ENCODE data around the gene CASP1. TPM values are rescaled to one million over a fixed set of nuclear protein-coding genes. Genes with fewer than 3 reads are reported as not detected.
A peak's percentile ranks its signal among the peaks of the same experiment; 100 is the strongest.

Gene CASP1
- total RNA-seq, 1 donor from 2014 or later, result not detected

DNA sequence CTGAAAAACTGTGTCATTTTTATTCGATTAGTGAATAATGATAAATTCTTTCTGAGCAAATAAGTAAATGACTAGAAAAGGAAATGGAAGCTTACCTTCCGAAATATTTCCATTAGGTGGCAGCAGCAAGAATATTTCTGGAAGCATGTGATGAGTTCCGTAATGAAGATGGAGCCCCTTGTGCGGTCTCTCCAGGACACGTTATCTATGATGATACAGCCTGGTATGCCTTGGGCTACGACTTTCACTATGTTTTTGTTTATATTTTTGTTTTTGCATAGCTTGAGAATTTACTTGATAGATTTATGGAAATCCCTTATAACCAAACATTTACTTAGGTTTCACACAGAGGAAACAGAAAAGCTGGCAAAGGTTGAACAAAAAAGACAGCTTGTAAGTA is 37.7 kb downstream of the CASP1 start:
- Mint-ChIP-seq H3K4me3 (ENCODE audit: unreplicated experiment) (no peak overlapping the region), H3K27me3 (ENCODE audit: low read depth) (no peaks in the 10 kb centered on the region), H3K9me3 (ENCODE audit: low read depth) (peaks cover 5% of the 10 kb centered on the region), H3K36me3 (ENCODE audit: low read depth) (no peaks in the 10 kb centered on the region), H3K27ac (ENCODE audit: unreplicated experiment) (no peak overlapping the region), H3K4me1 (ENCODE audit: low read depth) (no peaks in the 10 kb centered on the region)
- TF ChIP-seq, protein P1, sequence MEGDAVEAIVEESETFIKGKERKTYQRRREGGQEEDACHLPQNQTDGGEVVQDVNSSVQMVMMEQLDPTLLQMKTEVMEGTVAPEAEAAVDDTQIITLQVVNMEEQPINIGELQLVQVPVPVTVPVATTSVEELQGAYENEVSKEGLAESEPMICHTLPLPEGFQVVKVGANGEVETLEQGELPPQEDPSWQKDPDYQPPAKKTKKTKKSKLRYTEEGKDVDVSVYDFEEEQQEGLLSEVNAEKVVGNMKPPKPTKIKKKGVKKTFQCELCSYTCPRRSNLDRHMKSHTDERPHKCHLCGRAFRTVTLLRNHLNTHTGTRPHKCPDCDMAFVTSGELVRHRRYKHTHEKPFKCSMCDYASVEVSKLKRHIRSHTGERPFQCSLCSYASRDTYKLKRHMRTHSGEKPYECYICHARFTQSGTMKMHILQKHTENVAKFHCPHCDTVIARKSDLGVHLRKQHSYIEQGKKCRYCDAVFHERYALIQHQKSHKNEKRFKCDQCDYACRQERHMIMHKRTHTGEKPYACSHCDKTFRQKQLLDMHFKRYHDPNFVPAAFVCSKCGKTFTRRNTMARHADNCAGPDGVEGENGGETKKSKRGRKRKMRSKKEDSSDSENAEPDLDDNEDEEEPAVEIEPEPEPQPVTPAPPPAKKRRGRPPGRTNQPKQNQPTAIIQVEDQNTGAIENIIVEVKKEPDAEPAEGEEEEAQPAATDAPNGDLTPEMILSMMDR (IDR thresholded peaks at IDR 0.05), result peak; percentile 65
- no peak for DNase-seq (ENCODE audit: low spot score)

DNA sequence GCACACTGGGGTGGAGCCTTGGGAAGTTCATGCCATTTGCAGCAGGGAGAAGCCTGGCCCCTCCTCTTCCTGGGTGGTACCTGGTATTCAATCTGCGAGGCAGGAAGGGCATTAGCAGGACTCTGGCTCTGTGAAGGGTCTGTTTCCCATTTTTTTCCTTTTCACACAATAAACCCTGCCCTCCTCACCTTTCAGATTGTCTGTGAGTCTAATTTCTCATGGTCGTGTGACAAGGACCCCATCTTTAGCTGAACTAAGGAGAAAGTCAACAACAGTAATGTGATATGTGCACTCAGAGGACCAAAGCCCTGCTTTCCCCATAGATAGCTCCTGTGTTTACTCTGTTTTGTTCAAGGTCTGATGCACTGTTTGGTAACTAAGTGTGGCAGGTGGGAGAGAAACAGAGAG is 39.9 kb downstream of the CASP1 start:
- Mint-ChIP-seq H3K4me1 (ENCODE audit: low read depth) (no peaks in the 10 kb centered on the region), H3K27me3 (ENCODE audit: low read depth) (peaks cover 2% of the 10 kb centered on the region), H3K9me3 (ENCODE audit: low read depth) (no peaks in the 10 kb centered on the region), H3K27ac (ENCODE audit: unreplicated experiment) (no peak overlapping the region), H3K4me3 (ENCODE audit: unreplicated experiment) (no peak overlapping the region), H3K36me3 (ENCODE audit: low read depth) (no peaks in the 10 kb centered on the region)
- TF ChIP-seq, protein P1 (IDR thresholded peaks at IDR 0.05), result no peak
- DNase-seq (ENCODE audit: low spot score), result no peak

DNA sequence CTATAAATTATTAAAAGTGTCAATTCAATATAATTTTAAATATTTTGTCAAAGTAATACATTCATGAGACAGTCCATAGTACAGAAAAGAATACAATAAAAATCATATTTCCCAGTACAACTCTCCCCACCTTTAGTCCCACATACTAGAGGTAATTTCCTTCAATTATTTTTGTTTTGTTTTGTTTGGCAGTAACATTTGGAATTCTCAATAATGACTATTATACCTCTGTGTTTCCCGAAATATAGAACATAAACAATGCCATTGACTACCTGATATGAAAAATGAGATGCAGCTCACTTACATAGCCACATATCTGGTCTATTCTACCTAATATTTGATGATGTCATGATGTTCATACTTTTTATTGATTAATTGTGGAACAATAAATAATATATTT is 42.2 kb downstream of the CASP1 start:
- Mint-ChIP-seq H3K36me3 (ENCODE audit: low read depth) (peaks cover 6% of the 10 kb centered on the region), H3K4me1 (ENCODE audit: low read depth) (no peaks in the 10 kb centered on the region), H3K4me3 (ENCODE audit: unreplicated experiment) (no peak overlapping the region), H3K27ac (ENCODE audit: unreplicated experiment) (no peak overlapping the region), H3K27me3 (ENCODE audit: low read depth) (peaks cover 2% of the 10 kb centered on the region), H3K9me3 (ENCODE audit: low read depth) (peaks cover 12% of the 10 kb centered on the region)
- TF ChIP-seq, protein P1 (IDR thresholded peaks at IDR 0.05), result no peak
- DNase-seq (ENCODE audit: low spot score), result no peak

DNA sequence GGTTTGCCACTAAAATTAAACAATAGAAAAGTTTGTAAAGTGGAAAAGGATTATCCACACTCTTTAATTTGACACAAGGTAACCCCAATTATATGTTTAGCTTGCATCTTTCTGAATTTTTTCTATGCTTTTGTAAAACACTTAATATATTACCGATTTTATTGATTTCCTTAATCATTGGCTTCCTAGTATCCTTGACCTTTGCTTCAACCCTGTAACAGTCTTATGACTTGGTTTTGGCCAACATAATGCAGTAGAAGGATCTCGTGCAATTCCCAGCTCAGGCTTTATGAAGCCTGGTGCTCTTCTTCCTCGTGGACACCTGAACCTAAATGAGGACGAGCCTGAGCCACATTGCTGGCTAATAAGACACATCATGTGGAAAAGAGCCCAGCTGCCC is 43.0 kb downstream of the CASP1 start:
- no peak overlapping the region for H3K4me3 Mint-ChIP-seq (ENCODE audit: unreplicated experiment)
- TF ChIP-seq, protein P1 (IDR thresholded peaks at IDR 0.05), result no peak

DNA sequence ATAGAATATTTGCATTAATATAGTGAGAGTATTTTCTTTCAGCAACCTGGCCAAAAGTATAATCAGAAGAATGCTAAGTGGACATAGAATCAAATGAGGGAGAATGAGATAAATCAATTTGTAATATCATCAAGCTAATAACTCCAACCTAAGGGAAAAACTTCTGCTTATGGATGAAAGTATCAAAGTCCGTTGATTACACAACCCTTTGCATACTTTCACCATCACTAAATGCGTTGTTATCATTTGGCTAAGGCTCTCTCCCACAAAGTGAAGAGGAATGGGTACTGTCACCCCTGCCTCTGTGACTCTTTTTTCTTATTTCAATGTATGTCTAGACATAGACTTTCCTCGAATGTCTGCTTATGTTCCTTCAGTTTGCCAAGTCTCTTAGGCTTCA is 50.1 kb downstream of the CASP1 start:
- DNase-seq (ENCODE audit: low spot score), result no peak
- no peaks in the 10 kb centered on the region for H3K27me3 Mint-ChIP-seq (ENCODE audit: low read depth)
- no peak overlapping the region for H3K4me3 Mint-ChIP-seq (ENCODE audit: unreplicated experiment)
- TF ChIP-seq, protein P1 (IDR thresholded peaks at IDR 0.05), result no peak
- no peak overlapping the region for H3K27ac Mint-ChIP-seq (ENCODE audit: unreplicated experiment)
- H3K4me1 Mint-ChIP-seq (ENCODE audit: low read depth), result no peaks in the 10 kb centered on the region
- peaks cover 6% of the 10 kb centered on the region for H3K36me3 Mint-ChIP-seq (ENCODE audit: low read depth)
- peaks cover 18% of the 10 kb centered on the region for H3K9me3 Mint-ChIP-seq (ENCODE audit: low read depth)

More for the DNA sequence above, 43.0 kb downstream of the CASP1 start:
- peaks cover 6% of the 10 kb centered on the region for H3K36me3 Mint-ChIP-seq (ENCODE audit: low read depth)
- H3K4me1 Mint-ChIP-seq (ENCODE audit: low read depth), result no peaks in the 10 kb centered on the region
- no peak for DNase-seq (ENCODE audit: low spot score)
- H3K27me3 Mint-ChIP-seq (ENCODE audit: low read depth), result peaks cover 2% of the 10 kb centered on the region
- no peak overlapping the region for H3K27ac Mint-ChIP-seq (ENCODE audit: unreplicated experiment)
- peaks cover 17% of the 10 kb centered on the region for H3K9me3 Mint-ChIP-seq (ENCODE audit: low read depth)
